GM21786 (cell line): ENCODE results near the gene PTH1R.

Experiments used
- ATAC-seq: cut with Tn5 transposase; IDR thresholded peaks from one replicate; pipeline ENCODE4 v1.9.1; 2021; ENCODE audit not compliant: unreplicated experiment

The PTH1R gene

DNA sequence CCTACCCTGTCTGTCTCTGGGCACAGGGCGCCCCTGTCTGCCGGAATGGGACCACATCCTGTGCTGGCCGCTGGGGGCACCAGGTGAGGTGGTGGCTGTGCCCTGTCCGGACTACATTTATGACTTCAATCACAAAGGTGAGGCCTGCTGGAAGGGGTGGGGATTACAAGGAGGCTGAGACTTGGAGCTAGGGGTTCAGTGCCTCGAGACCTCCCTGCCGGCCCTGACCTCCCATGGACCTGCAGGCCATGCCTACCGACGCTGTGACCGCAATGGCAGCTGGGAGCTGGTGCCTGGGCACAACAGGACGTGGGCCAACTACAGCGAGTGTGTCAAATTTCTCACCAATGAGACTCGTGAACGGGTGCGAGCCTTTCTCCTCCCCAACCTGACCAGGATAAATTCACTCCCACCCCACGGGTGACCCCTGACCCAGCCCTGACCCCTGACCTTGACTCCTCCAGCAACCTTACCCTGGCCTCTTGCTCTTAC, 20.4 kb downstream of the PTH1R start:
- ATAC-seq, result no peak

DNA sequence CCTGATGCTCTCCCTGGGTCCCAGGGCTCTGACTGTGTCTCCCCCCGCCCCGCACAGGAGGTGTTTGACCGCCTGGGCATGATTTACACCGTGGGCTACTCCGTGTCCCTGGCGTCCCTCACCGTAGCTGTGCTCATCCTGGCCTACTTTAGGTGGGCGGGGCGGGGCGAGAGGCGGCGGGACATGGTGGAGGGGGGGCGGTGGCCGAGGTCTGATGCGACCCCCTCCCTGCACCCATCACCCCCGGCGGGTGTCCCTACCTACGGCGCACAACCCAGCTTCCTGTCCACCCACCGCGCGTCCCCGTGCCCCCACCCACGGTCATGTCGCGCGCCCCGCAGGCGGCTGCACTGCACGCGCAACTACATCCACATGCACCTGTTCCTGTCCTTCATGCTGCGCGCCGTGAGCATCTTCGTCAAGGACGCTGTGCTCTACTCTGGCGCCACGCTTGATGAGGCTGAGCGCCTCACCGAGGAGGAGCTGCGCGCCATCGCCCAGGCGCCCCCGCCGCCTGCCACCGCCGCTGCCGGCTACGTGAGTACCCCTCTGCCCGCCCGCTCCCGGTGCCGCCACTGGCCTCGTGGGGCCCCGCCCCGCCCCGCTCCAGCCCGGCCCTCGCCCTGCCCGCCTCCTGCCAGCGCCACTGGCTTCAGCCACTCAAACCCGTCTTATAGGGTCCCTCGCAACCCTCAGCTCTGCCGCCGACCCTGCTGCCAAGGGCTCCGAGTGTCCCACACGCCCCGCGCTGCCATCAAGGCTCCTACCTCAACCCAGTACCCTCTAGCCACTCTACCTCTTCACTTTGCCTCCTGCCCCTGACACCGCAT, 21.0 kb downstream of the PTH1R start:
- ATAC-seq, result no peak

DNA sequence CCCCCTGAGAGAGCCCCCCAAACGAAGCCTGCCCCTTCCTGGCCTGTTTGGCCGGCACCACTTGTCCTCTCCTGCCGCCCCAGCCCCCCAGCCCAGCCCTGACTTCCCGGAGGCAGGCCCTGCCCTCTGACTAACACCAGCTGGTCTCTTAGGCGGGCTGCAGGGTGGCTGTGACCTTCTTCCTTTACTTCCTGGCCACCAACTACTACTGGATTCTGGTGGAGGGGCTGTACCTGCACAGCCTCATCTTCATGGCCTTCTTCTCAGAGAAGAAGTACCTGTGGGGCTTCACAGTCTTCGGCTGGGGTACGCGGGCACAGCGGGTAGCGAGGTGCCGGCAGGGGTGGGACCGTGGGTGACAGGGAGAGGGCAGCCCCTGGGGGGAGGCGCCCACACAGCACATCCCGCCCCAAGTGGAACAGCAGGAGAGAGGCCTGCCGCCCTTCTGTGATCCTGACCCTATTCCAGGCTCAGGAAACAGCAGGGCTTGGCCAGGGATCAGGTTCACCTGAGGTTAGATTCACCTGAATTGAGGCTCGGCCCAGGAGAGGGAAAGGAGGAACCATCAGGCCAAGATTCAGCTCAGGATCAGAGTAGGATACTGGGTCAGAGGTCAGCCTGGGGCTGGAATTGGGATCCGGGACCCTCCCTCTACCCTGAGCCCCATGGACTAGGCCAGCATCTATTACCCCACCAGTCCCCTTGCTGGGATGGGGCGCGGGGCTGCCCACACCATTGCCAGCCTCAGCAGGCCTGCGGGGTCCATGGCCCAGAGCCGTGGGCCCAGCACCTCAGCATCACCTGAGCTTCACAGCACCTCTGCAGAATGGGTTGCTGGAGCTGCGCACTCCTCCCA, 21.9 kb downstream of the PTH1R start:
- ATAC-seq, result no peak

DNA sequence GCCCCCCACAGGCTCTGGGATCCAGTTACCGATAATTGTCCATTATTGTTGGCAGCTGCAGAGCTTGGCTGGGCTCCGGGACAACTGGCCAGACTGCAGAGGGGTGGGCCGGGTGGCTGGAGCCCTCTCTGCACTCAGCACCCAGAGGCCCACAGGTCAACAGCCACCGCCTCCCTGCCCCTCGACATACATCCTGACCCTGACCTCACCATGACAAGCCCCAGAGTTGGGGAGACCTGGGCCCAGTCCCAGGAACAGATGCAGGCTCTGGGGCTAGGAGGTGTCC, 22.4 kb downstream of the PTH1R start:
- ATAC-seq, result no peak

DNA sequence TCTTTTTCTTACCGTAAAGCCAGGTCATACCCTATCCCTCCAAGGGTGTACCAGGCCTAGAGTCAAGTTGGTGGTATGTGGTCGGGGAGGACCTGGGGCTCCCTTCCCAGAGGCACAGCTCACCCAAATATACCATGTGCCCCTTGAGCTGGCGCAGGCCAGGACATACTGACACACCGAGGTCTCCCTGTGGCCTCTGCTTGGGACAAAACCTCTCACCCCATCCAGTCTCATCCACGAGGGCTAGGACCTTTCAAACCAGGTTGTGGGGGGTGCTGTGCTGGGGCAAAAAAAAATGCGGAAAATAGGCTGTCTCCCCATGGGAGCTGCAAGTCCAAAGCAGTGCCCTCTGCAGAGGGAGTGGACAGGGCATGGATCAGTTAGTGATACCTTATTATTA, 22.8 kb downstream of the PTH1R start:
- no peak for ATAC-seq

- ATAC-seq, result no peak
Measured at GRCh38 chr3:46901061-46901460, 23.5 kb downstream of the PTH1R start.

- ATAC-seq, result no peak
Measured at GRCh38 chr3:46901591-46902187, 24.2 kb downstream of the PTH1R start.

- no peak for ATAC-seq
Measured at GRCh38 chr3:46902188-46902631, 24.7 kb downstream of the PTH1R start.

- ATAC-seq, result no peak
Measured at GRCh38 chr3:46903341-46904302, 26.1 kb downstream of the PTH1R start.

- ATAC-seq, result no peak
Measured at GRCh38 chr3:46904303-46905212, 27.0 kb downstream of the PTH1R start.

GRCh38 chr3:46905213-46905560, 27.7 kb downstream of the PTH1R start:
- no peak for ATAC-seq

GRCh38 chr3:46905661-46906451, 28.3 kb downstream of the PTH1R start:
- ATAC-seq, result no peak

- ATAC-seq, result no peak
Measured at GRCh38 chr3:46906471-46907058, 29.0 kb downstream of the PTH1R start.

GRCh38 chr3:46907271-46907670, 29.8 kb downstream of the PTH1R start:
- no peak for ATAC-seq

DNA sequence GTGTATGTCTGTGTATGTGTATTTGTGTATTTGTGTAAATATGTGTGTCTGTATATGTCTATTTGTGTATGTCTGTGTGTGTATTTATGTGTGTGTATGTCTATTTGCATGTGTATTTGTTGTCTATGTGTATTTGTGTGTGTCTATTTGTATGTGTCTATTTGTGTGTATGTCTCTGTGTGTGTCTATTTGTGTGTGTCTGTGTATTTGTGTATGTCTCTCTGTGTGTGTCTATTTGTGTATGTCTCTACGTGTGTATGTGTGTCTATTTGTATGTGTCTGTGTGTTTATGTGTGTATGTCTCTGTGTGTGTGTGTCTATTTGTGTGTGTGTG, 30.4 kb downstream of the PTH1R start:
- ATAC-seq, result no peak

DNA sequence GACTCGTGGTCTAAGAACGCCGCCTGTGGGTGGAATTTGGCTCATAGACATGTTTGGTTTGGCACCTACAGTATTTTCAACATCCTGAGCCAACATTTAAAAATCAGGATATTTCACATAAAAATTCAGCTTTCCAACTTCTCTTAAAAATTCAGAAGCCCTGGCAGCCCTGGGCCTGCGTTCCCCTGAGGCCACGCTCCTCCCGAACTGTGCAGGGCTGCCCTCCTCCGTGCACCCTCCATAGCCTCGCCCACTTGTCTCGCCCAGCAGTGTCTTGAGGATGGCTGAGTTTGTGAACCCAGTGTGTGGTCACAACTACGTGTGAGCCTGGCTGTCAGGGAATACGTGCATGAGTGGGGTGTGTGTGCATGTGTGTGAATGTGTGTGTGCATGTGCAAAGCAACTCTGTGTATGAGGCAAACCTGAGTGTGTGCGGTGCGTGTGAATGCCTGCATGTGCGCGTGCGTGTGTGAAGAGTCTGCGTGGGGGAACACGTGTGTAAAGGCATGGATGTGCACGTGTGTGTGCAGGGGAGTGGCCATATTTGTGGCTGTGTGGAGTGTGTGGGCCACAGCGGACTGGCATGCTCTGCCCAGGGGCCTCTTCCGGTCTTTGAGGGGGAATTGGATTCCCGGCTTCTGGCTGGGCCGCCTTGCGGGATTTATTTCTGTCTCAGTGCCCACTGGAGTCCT, 30.9 kb downstream of the PTH1R start:
- ATAC-seq, result no peak

DNA sequence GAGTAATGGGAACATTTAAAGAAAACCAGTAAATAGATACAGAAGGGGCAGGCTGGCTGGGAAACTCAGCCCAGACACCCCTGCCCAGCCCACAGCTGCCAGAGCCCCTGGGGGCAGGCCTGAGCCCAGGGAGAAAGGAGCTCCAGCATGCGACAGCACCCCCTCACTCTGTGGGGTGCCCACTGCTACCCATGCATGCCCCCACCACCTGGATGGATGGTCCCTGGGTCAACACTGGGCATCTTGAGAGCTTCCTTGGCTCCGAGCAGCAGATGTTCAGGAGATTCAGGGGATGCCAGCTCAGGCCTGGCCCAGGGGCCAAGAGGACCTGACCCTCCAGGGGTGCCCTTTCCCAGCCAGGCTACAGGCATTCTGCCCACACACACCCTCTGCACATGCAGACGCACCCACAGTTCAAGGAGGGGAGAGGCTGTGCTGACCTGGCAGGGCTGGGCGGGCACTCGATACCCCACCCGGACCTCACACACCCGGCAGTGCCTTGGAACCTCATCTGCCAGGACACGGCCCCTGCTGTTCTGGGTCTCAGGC, 31.5 kb downstream of the PTH1R start:
- no peak for ATAC-seq
